Prostate gland (tissue), 2 donors: ENCODE results near the gene ARL15.

Source experiments
- CTCF ChIP-seq, 4 experiments: fragments of 200-600 bp in 2 of 4; fragments of 450-650 bp in 2 of 4; sonication (generic) in 2 of 4; IDR thresholded peaks; 1 replicate in 3 of 4; 2 replicates in 1 of 4; pipeline ENCODE4 v1.5.1; 2016 to 2019; ENCODE audit warnings: antibody characterized with exemption in 4 of 4, mild to moderate bottlenecking in 2 of 4, moderate library complexity in 2 of 4
- POLR2A ChIP-seq: fragments of 450-650 bp; IDR thresholded peaks from one replicate; pipeline ENCODE4 v1.6.1; 2016; ENCODE audit warnings: antibody characterized with exemption, mild to moderate bottlenecking
- POLR2AphosphoS5 ChIP-seq: sonication (generic); formaldehyde crosslinking; IDR thresholded peaks from one replicate; pipeline ENCODE4 v1.6.1; 2017; ENCODE audit warnings: antibody characterized with exemption

GRCh38 chr5:53946405-53947100, 363.8 kb downstream of the ARL15 start:
- no peak for TF ChIP-seq CTCF (IDR thresholded peaks at IDR 0.05)
- no peak for TF ChIP-seq POLR2A
- TF ChIP-seq POLR2AphosphoS5, result no peak
